Panc1 (cell line): ENCODE data around the gene LBR. TPM values are rescaled to one million over a fixed set of nuclear protein-coding genes. Genes with fewer than 3 reads are reported as not detected.

ENCODE experiments used
- ATAC-seq: fragments of 200-7000 bp; cut with Tn5 transposase; 2 replicates; pipeline ENCODE4 v1.9.1; 2020; ENCODE audit warnings: mild to moderate bottlenecking, moderate library complexity
- BruUV-seq: library from RNA; stranded (reverse); fragments of 400-500 nt; replicated peaks from 2 replicates; lab custom pipeline; 2021; lab: Mats Ljungman, UMichigan
- CTCF ChIA-PET: fragments of 300-600 bp; sonication (Branson Sonifier 250); formaldehyde crosslinking; loops from one replicate; lab custom pipeline; 2022; ENCODE audit warnings: antibody characterized with exemption; lab: Charles Lee
- POLR2A ChIA-PET: fragments of 300-600 bp; sonication (Branson Sonifier 250); formaldehyde crosslinking; loops from one replicate; lab custom pipeline; 2022; ENCODE audit warnings: antibody characterized with exemption; lab: Charles Lee
- DNase-seq: peaks from one replicate; pipeline ENCODE4 v3.0.0-alpha.2; 2010; ENCODE audit warnings: low read depth, low spot score
- H3K27ac ChIP-seq: 2 replicates; pipeline ENCODE4 v1.5.1; 2011; ENCODE audit warnings: mild to moderate bottlenecking, low read length, inconsistent platforms
- H3K27me3 ChIP-seq: fragments of 200-500 bp; sonication (Bioruptor generic); 2 replicates; pipeline ENCODE4 v1.6.0; 2014; ENCODE audit warnings: low read length, inconsistent platforms; ENCODE audit not compliant: control insufficient read depth, insufficient read depth
- H3K36me3 ChIP-seq: fragments of 200-500 bp; sonication (Bioruptor generic); 2 replicates; pipeline ENCODE4 v1.5.1; 2014; ENCODE audit warnings: inconsistent platforms, mild to moderate bottlenecking, low read length, moderate library complexity; ENCODE audit not compliant: control insufficient read depth, insufficient read depth
- H3K4me1 ChIP-seq: 2 replicates; pipeline ENCODE4 v1.5.1; 2011; ENCODE audit warnings: inconsistent platforms, mild to moderate bottlenecking, low read length, moderate library complexity; ENCODE audit not compliant: control insufficient read depth, insufficient read depth
- H3K4me3 ChIP-seq, 2 experiments: 2 replicates each; pipeline ENCODE4 v1.5.1; 2011 to 2012; ENCODE audit warnings: low read depth in 2 of 2, low read length in 2 of 2, mild to moderate bottlenecking in 2 of 2, inconsistent platforms in 1 of 2, moderate library complexity in 1 of 2
- H3K9me3 ChIP-seq: fragments of 200-500 bp; sonication (Bioruptor generic); 2 replicates; pipeline ENCODE4 v1.5.1; 2014; ENCODE audit warnings: low read depth, mild to moderate bottlenecking, inconsistent platforms, low read length, moderate library complexity; ENCODE audit not compliant: control insufficient read depth, insufficient read depth
- POLR2AphosphoS5 ChIP-seq: IDR thresholded peaks from 2 replicates; pipeline ENCODE4 v1.6.1; 2012; ENCODE audit warnings: mild to moderate bottlenecking, low read depth, low read length, moderate library complexity
- SIN3A ChIP-seq: IDR thresholded peaks from 2 replicates; pipeline ENCODE4 v1.6.1; 2012; ENCODE audit warnings: low read depth, mild to moderate bottlenecking, low read length, moderate library complexity, borderline replicate concordance; ENCODE audit not compliant: insufficient read depth
- TCF7L2 ChIP-seq: IDR thresholded peaks from 2 replicates; pipeline ENCODE4 v1.6.1; 2011; ENCODE audit warnings: mild to moderate bottlenecking, low read depth, low read length, inconsistent platforms
- in situ Hi-C: cut with HindIII; loops from 2 replicates; pipeline ENCODE4 v1.10.0; 2016; ENCODE audit warnings: low sequenced_read_pairs, low pct_unique_long_range_greater_than_20kb
- intact Hi-C: fragments of 100-400 bp; cut with micrococcal nuclease; formaldehyde crosslinking; loops from one replicate; pipeline ENCODE4 v1.10.0; 2022; ENCODE audit not compliant: unreplicated experiment
- total RNA-seq: library from RNA; stranded (reverse); gene quantifications from one replicate; pipeline ENCODE4 v1.2.1, GENCODE V29; 2021; ENCODE audit not compliant: unreplicated experiment
- TF ChIP-seq, protein P1 (sequence below), 2 experiments: IDR thresholded peaks; 2 replicates each; pipeline ENCODE4 v1.6.1; 2011 to 2012; ENCODE audit warnings: low read depth in 2 of 2, control low read depth in 1 of 2, low read length in 1 of 2, mild to moderate bottlenecking in 1 of 2, moderate library complexity in 1 of 2; ENCODE audit not compliant: insufficient read depth in 1 of 2
- TF ChIP-seq, protein P2 (sequence below): fragments of 450-650 bp; IDR thresholded peaks from 2 replicates; pipeline ENCODE4 v1.5.1; 2017; ENCODE audit warnings: mild to moderate bottlenecking

Gene LBR
- total RNA-seq, 1 experiment from 2014 or later = 58.2 TPM

DNA sequence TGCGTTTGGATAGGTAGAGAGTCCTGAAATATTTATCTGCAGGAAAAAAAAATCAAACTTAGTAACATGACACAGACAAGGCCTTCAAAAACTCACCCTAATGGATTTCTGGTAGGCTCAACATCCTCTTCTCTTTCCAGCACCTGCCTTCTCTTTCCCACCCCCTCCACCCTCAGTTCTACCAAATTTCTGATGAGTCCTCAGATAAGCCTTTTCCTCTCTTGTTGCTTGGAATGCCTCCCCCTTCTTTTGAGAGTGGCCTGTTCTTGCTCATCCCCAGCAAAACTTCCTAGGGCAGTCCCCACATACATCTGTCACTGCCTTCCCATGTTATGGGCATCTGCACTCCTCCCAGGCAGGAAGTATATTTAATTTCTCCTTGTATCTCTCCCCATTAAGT, 7.6 kb upstream of the LBR start:
- no peaks in the 10 kb centered on the region for H3K9me3 ChIP-seq
- H3K4me3 ChIP-seq = no peak overlapping the region
- in situ Hi-C loops = no loop called here
- no peak overlapping the region for H3K27ac ChIP-seq
- no peaks in the 10 kb centered on the region for H3K27me3 ChIP-seq
- ATAC-seq = no peak
- DNase-seq = no peak
- intact Hi-C loops = no loop called here
- no peak for TF ChIP-seq SIN3A
- TF ChIP-seq TCF7L2 = no peak
- no peaks in the 10 kb centered on the region for H3K36me3 ChIP-seq
- CTCF ChIA-PET = no interaction called here
- no peaks in the 10 kb centered on the region for H3K4me1 ChIP-seq
- BruUV-seq = no TSS peak
- POLR2A ChIA-PET = no interaction called here

DNA sequence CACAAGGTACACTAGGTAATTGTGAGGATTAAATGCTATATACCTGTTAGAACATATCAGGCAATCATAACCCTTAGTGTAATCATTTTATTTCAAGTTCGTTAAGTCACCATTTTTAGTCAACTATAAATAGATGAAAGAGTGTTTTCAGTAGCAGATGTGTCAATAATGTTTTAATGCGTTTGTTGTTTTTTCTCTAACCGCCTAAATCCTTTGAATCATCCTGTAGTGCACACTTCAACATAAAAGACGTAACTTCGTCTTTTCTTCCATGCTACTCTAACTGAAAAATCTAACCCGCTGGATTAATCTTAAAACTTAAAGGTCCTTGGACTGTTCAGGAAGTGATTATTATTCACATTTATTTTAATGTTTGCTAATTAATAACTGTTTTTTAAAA, 7.2 kb upstream of the LBR start:
- H3K36me3 ChIP-seq = no peaks in the 10 kb centered on the region
- ChIA-PET CTCF (no interaction called here), POLR2A (no interaction called here)
- TF ChIP-seq, protein P1, sequence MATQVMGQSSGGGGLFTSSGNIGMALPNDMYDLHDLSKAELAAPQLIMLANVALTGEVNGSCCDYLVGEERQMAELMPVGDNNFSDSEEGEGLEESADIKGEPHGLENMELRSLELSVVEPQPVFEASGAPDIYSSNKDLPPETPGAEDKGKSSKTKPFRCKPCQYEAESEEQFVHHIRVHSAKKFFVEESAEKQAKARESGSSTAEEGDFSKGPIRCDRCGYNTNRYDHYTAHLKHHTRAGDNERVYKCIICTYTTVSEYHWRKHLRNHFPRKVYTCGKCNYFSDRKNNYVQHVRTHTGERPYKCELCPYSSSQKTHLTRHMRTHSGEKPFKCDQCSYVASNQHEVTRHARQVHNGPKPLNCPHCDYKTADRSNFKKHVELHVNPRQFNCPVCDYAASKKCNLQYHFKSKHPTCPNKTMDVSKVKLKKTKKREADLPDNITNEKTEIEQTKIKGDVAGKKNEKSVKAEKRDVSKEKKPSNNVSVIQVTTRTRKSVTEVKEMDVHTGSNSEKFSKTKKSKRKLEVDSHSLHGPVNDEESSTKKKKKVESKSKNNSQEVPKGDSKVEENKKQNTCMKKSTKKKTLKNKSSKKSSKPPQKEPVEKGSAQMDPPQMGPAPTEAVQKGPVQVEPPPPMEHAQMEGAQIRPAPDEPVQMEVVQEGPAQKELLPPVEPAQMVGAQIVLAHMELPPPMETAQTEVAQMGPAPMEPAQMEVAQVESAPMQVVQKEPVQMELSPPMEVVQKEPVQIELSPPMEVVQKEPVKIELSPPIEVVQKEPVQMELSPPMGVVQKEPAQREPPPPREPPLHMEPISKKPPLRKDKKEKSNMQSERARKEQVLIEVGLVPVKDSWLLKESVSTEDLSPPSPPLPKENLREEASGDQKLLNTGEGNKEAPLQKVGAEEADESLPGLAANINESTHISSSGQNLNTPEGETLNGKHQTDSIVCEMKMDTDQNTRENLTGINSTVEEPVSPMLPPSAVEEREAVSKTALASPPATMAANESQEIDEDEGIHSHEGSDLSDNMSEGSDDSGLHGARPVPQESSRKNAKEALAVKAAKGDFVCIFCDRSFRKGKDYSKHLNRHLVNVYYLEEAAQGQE (IDR thresholded peaks at IDR 0.05; ENCODE audit: insufficient read depth in 1 of 2, low read depth in 2 of 2, low read length in 1 of 2) = no peak
- no peak for TF ChIP-seq SIN3A
- TF ChIP-seq TCF7L2 = no peak
- TF ChIP-seq, protein P2, sequence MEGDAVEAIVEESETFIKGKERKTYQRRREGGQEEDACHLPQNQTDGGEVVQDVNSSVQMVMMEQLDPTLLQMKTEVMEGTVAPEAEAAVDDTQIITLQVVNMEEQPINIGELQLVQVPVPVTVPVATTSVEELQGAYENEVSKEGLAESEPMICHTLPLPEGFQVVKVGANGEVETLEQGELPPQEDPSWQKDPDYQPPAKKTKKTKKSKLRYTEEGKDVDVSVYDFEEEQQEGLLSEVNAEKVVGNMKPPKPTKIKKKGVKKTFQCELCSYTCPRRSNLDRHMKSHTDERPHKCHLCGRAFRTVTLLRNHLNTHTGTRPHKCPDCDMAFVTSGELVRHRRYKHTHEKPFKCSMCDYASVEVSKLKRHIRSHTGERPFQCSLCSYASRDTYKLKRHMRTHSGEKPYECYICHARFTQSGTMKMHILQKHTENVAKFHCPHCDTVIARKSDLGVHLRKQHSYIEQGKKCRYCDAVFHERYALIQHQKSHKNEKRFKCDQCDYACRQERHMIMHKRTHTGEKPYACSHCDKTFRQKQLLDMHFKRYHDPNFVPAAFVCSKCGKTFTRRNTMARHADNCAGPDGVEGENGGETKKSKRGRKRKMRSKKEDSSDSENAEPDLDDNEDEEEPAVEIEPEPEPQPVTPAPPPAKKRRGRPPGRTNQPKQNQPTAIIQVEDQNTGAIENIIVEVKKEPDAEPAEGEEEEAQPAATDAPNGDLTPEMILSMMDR = no peak
- no peak for TF ChIP-seq POLR2AphosphoS5
- no peak for ATAC-seq
- DNase-seq = no peak
- H3K27ac ChIP-seq = no peak overlapping the region
- H3K27me3 ChIP-seq = no peaks in the 10 kb centered on the region
- intact Hi-C loops (no loop called here), in situ Hi-C loops (no loop called here)
- no TSS peak for BruUV-seq
- H3K9me3 ChIP-seq = no peaks in the 10 kb centered on the region
- no peaks in the 10 kb centered on the region for H3K4me1 ChIP-seq
- no peak overlapping the region for H3K4me3 ChIP-seq

DNA sequence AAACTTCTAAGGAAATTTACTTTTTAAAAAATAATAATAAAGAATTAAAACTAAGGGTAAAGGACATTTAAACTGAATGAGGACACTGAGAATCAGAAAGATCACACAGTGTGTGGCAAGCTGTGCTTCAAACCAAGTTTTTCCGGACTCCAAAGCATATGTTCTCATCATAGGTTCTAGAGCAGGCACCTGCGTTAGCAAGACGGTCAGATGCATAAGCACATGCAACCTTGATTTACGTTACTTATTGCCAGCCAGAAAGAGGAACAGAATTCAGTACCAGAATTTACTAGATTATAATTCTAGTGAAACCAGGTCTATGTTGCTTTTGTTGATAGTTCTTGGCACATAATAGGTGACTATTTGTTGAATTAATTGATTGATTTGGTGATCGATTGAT, 6.2 kb upstream of the LBR start:
- DNase-seq (no peak), ATAC-seq (no peak)
- Histone ChIP-seq H3K4me1 (no peaks in the 10 kb centered on the region), H3K9me3 (no peaks in the 10 kb centered on the region), H3K27ac (no peak overlapping the region), H3K4me3 (no peak overlapping the region), H3K27me3 (no peaks in the 10 kb centered on the region), H3K36me3 (no peaks in the 10 kb centered on the region)
- TF ChIP-seq SIN3A (no peak), TCF7L2 (no peak), POLR2AphosphoS5 (no peak)
- TF ChIP-seq, protein P2 = no peak
- TF ChIP-seq, protein P1 (IDR thresholded peaks at IDR 0.05; ENCODE audit: insufficient read depth in 1 of 2, low read depth in 2 of 2, low read length in 1 of 2) = no peak
- CTCF ChIA-PET = no interaction called here
- POLR2A ChIA-PET = interaction anchor here (0.5 kb wide), 1 partner anchor 339 kb away, joined by 3 read pairs; no protein-coding TSS in a partner anchor
- in situ Hi-C loops = no loop called here
- no TSS peak for BruUV-seq
- intact Hi-C loops = no loop called here
